H9 (cell line): ENCODE measurements around the gene RTP2. TPM values are rescaled to one million over a fixed set of nuclear protein-coding genes. Genes with fewer than 3 reads are reported as not detected.

Experiments
- DNase-seq: peaks from one replicate; pipeline ENCODE4 v3.0.0-alpha.2; 2017
- H2AFZ ChIP-seq: one replicate; pipeline ENCODE4 v1.6.1; 2013; ENCODE audit warnings: mild to moderate bottlenecking, low read length, control low read depth, moderate library complexity
- H2AK5ac ChIP-seq: 2 replicates; pipeline ENCODE4 v1.6.1; 2013; ENCODE audit warnings: low read length, control low read depth, mixed read lengths; ENCODE audit not compliant: insufficient read length
- H2BK120ac ChIP-seq: one replicate; pipeline ENCODE4 v1.6.1; 2013; ENCODE audit warnings: low read depth, mild to moderate bottlenecking, low read length, control low read depth, inconsistent platforms; ENCODE audit not compliant: poor library complexity, severe bottlenecking
- H2BK12ac ChIP-seq: 2 replicates; pipeline ENCODE4 v1.6.1; 2013; ENCODE audit warnings: low read length, control low read depth, mixed read lengths, low read depth; ENCODE audit not compliant: insufficient read length
- H2BK15ac ChIP-seq: 2 replicates; pipeline ENCODE4 v1.6.1; 2013; ENCODE audit warnings: low read depth, low read length, control low read depth
- H2BK20ac ChIP-seq: one replicate; pipeline ENCODE4 v1.6.1; 2013; ENCODE audit warnings: low read depth, mild to moderate bottlenecking, low read length, control low read depth, inconsistent platforms; ENCODE audit not compliant: poor library complexity, severe bottlenecking
- H2BK5ac ChIP-seq: 2 replicates; pipeline ENCODE4 v1.6.1; 2013; ENCODE audit warnings: low read length, control low read depth, mixed read lengths; ENCODE audit not compliant: insufficient read length
- H3K14ac ChIP-seq: 2 replicates; pipeline ENCODE4 v1.6.1; 2013; ENCODE audit warnings: low read length, control low read depth; ENCODE audit not compliant: insufficient read depth
- H3K18ac ChIP-seq: 2 replicates; pipeline ENCODE4 v1.6.1; 2013; ENCODE audit warnings: low read depth, mild to moderate bottlenecking, mixed read lengths, low read length, control low read depth; ENCODE audit not compliant: insufficient read length
- H3K23ac ChIP-seq: 2 replicates; pipeline ENCODE4 v1.6.1; 2013; ENCODE audit warnings: low read length, control low read depth, mixed read lengths, low read depth; ENCODE audit not compliant: insufficient read length
- H3K23me2 ChIP-seq: 2 replicates; pipeline ENCODE4 v1.6.1; 2013; ENCODE audit warnings: low read depth, mild to moderate bottlenecking, mixed read lengths, low read length, control low read depth; ENCODE audit not compliant: insufficient read length, poor library complexity, severe bottlenecking
- H3K27ac ChIP-seq: 2 replicates; pipeline ENCODE4 v1.5.1; 2013; ENCODE audit warnings: low read length, control low read depth, mixed read lengths, low read depth; ENCODE audit not compliant: insufficient read length
- H3K27me3 ChIP-seq: 2 replicates; pipeline ENCODE4 v1.6.1; 2013; ENCODE audit warnings: low read length, control low read depth, inconsistent platforms; ENCODE audit not compliant: insufficient read depth
- H3K4ac ChIP-seq: 2 replicates; pipeline ENCODE4 v1.6.1; 2013; ENCODE audit warnings: low read depth, mild to moderate bottlenecking, control low read depth, inconsistent platforms, low read length, moderate library complexity
- H3K4me1 ChIP-seq: 2 replicates; pipeline ENCODE4 v1.6.1; 2013; ENCODE audit warnings: low read length, control low read depth, inconsistent platforms; ENCODE audit not compliant: insufficient read depth
- H3K4me2 ChIP-seq: 2 replicates; pipeline ENCODE4 v1.6.1; 2013; ENCODE audit warnings: low read length, control low read depth, mixed read lengths; ENCODE audit not compliant: insufficient read length, insufficient read depth
- H3K56ac ChIP-seq: 2 replicates; pipeline ENCODE4 v1.6.1; 2013; ENCODE audit warnings: low read depth, mild to moderate bottlenecking, mixed read lengths, low read length, control low read depth; ENCODE audit not compliant: insufficient read length
- H3K79me1 ChIP-seq: 2 replicates; pipeline ENCODE4 v1.6.1; 2013; ENCODE audit warnings: low read depth, mild to moderate bottlenecking, moderate library complexity, low read length, control low read depth, inconsistent platforms; ENCODE audit not compliant: insufficient read depth, poor library complexity, severe bottlenecking
- H3K79me2 ChIP-seq: 2 replicates; pipeline ENCODE4 v1.6.1; 2013; ENCODE audit warnings: low read length, control low read depth, inconsistent platforms; ENCODE audit not compliant: insufficient read depth
- H3K9ac ChIP-seq: 2 replicates; pipeline ENCODE4 v1.6.1; 2013; ENCODE audit warnings: low read length, control low read depth, mixed read lengths; ENCODE audit not compliant: insufficient read length; ENCODE audit errors: extremely low read depth
- H3K9me3 ChIP-seq: one replicate; pipeline ENCODE4 v1.6.1; 2013; ENCODE audit warnings: low read depth, low read length, inconsistent platforms; ENCODE audit not compliant: control insufficient read depth
- H3T11ph ChIP-seq: one replicate; pipeline ENCODE4 v1.6.1; 2013; ENCODE audit warnings: mild to moderate bottlenecking, low read length, control low read depth, inconsistent platforms
- H4K20me1 ChIP-seq: one replicate; pipeline ENCODE4 v1.6.1; 2013; ENCODE audit not compliant: control insufficient read depth, insufficient read length, insufficient read depth
- H4K5ac ChIP-seq: 2 replicates; pipeline ENCODE4 v1.6.1; 2013; ENCODE audit warnings: low read depth, mild to moderate bottlenecking, mixed read lengths, low read length, control low read depth; ENCODE audit not compliant: insufficient read length
- H4K8ac ChIP-seq: replicated peaks from 2 replicates; pipeline ENCODE4 v1.6.1; 2013; ENCODE audit warnings: low read length, control low read depth, mixed read lengths, low read depth; ENCODE audit not compliant: insufficient read length
- H4K91ac ChIP-seq: 2 replicates; pipeline ENCODE4 v1.6.1; 2013; ENCODE audit warnings: low read depth, mild to moderate bottlenecking, moderate library complexity, mixed read lengths, low read length, control low read depth; ENCODE audit not compliant: insufficient read length
- H3K27ac Mint-ChIP-seq, 3 experiments: 2 replicates in 2 of 3; 3 replicates in 1 of 3; pipeline ENCODE4 v1.8.0; 2020 to 2021; ENCODE audit warnings: mixed read lengths in 3 of 3, mild to moderate bottlenecking in 1 of 3, moderate library complexity in 1 of 3
- H3K27me3 Mint-ChIP-seq: 2 replicates; pipeline ENCODE4 v1.8.0; 2021; ENCODE audit warnings: low read depth, mild to moderate bottlenecking, moderate library complexity, mixed read lengths
- H3K36me3 Mint-ChIP-seq, 3 experiments: 2 replicates in 2 of 3; 3 replicates in 1 of 3; pipeline ENCODE4 v1.8.0; 2020 to 2021; ENCODE audit warnings: low read depth in 3 of 3, mixed read lengths in 3 of 3; ENCODE audit not compliant: insufficient read depth in 1 of 3
- H3K4me1 Mint-ChIP-seq, 2 experiments: 2 replicates each; pipeline ENCODE4 v1.8.0; 2020; ENCODE audit warnings: mixed read lengths in 2 of 2
- H3K4me3 Mint-ChIP-seq, 2 experiments: 2 replicates in 1 of 2; 3 replicates in 1 of 2; pipeline ENCODE4 v1.8.0; 2020 to 2021; ENCODE audit warnings: mild to moderate bottlenecking in 2 of 2, mixed read lengths in 2 of 2, moderate library complexity in 1 of 2
- H3K9me3 Mint-ChIP-seq, 2 experiments: 2 replicates in 1 of 2; 3 replicates in 1 of 2; pipeline ENCODE4 v1.8.0; 2020; ENCODE audit warnings: mild to moderate bottlenecking in 2 of 2, mixed read lengths in 2 of 2, moderate library complexity in 1 of 2
- WGBS: extraction: QIAGEN DNeasy Blood & Tissue Kit; methylation state at CpG from one replicate; pipeline ENCODE4 v1.1.7; 2013; ENCODE audit warnings: missing lambda C conversion rate, low lambda C conversion rate, mixed read lengths; ENCODE audit not compliant: insufficient read length; ENCODE audit errors: extremely low coverage; 5-methylcytosine and 5-hydroxymethylcytosine counted together
- total RNA-seq: library from RNA; stranded (reverse); gene quantifications from 2 replicates; pipeline ENCODE4 v1.2.1, GENCODE V29; 2021
- TF ChIP-seq, protein P1 (sequence below): fragments of 200-600 bp; sonication (generic); conservative IDR thresholded peaks from 3 replicates; pipeline ENCODE4 v1.8.0; 2021; ENCODE audit warnings: antibody characterized with exemption, mild to moderate bottlenecking

RTP2 gene
- total RNA-seq, 1 experiment from 2014 or later: not detected

DNA sequence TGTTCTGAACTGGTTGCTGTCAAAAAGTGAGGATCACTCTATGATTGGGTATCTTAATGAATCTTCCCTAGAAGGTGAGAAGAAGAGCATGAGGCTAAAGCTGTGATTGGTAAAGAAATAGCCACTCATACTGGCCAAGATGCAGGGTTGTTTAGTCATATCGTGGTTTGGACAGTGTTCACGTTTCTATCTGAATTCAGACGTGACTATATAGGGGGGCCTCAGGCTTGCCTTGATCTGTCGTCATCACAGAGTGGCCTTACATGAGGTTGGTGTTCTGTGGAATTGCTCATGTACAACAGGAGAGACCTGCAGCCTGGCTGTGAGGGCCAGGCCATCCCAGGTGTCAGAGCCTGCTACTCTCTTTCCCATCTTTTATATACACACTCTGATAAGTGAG, 12.4 kb downstream of the RTP2 start:
- H4K5ac ChIP-seq: no peak overlapping the region
- no peak overlapping the region for H3K4me3 Mint-ChIP-seq
- no peak overlapping the region for H2AK5ac ChIP-seq
- peaks cover 17 to 19% of the 10 kb centered on the region in 2 experiments for H3K9me3 Mint-ChIP-seq
- H3K27me3 Mint-ChIP-seq: peaks cover 3% of the 10 kb centered on the region; the same call in 1 of the 2 replicates
- H3K36me3 Mint-ChIP-seq: peaks cover 10 to 15% (median 14%) of the 10 kb centered on the region in 3 experiments; a peak in 6 of 7 replicates
- H3K4me1 Mint-ChIP-seq: no peaks in the 10 kb centered on the region; a peak in 1 of 4 replicates
- H3K27me3 ChIP-seq: no peaks in the 10 kb centered on the region
- H3K4me2 ChIP-seq: no peak overlapping the region
- H3K27ac Mint-ChIP-seq: no peak overlapping the region
- H3K4ac ChIP-seq: no peak overlapping the region
- no peaks in the 10 kb centered on the region for H3K4me1 ChIP-seq
- H2BK15ac ChIP-seq: no peak overlapping the region
- no peak overlapping the region for H2BK5ac ChIP-seq
- no peak for DNase-seq
- H2BK12ac ChIP-seq: no peak overlapping the region
- H3K79me2 ChIP-seq: no peaks in the 10 kb centered on the region
- no peak overlapping the region for H3K27ac ChIP-seq
- H2AFZ ChIP-seq: no peak overlapping the region
- no peak overlapping the region for H3K18ac ChIP-seq
- no peak overlapping the region for H4K91ac ChIP-seq
- WGBS: no CpG with 5 or more reads among the region's 4 CpGs
- H4K20me1 ChIP-seq: no peaks in the 10 kb centered on the region
- no peaks in the 10 kb centered on the region for H3K79me1 ChIP-seq
- no peak overlapping the region for H2BK120ac ChIP-seq
- H4K8ac ChIP-seq: no peak overlapping the region
- no peak overlapping the region for H3K56ac ChIP-seq
- H2BK20ac ChIP-seq: no peak overlapping the region
- no peaks in the 10 kb centered on the region for H3K23me2 ChIP-seq
- H3K14ac ChIP-seq: no peak overlapping the region
- TF ChIP-seq, protein P1, sequence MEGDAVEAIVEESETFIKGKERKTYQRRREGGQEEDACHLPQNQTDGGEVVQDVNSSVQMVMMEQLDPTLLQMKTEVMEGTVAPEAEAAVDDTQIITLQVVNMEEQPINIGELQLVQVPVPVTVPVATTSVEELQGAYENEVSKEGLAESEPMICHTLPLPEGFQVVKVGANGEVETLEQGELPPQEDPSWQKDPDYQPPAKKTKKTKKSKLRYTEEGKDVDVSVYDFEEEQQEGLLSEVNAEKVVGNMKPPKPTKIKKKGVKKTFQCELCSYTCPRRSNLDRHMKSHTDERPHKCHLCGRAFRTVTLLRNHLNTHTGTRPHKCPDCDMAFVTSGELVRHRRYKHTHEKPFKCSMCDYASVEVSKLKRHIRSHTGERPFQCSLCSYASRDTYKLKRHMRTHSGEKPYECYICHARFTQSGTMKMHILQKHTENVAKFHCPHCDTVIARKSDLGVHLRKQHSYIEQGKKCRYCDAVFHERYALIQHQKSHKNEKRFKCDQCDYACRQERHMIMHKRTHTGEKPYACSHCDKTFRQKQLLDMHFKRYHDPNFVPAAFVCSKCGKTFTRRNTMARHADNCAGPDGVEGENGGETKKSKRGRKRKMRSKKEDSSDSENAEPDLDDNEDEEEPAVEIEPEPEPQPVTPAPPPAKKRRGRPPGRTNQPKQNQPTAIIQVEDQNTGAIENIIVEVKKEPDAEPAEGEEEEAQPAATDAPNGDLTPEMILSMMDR: no peak
- no peak overlapping the region for H3K23ac ChIP-seq
- peaks cover 12% of the 10 kb centered on the region for H3K9me3 ChIP-seq
- no peak overlapping the region for H3K9ac ChIP-seq
- H3T11ph ChIP-seq: no peak overlapping the region
